Measurements from ENCODE around the gene ARNT2. TPM values are rescaled to one million over a fixed set of nuclear protein-coding genes. Genes with fewer than 3 reads are reported as not detected.

ARNT2 gene
- polyA plus RNA-seq, 1 of the 3 experiments (the other 2 are of a cell fraction), result 17.0 TPM

- no peak overlapping the region for H3K9ac ChIP-seq
- no peak overlapping the region for H2AFZ ChIP-seq (ENCODE audit: low read depth)
- H3K36me3 ChIP-seq (replicated peaks in 1 of 2; ENCODE audit: control insufficient read depth in 1 of 2, insufficient read depth in 2 of 2, low read length in 1 of 2), result peaks cover 0 to 5% of the 10 kb centered on the region in 2 experiments
- no peaks in the 10 kb centered on the region for H3K9me3 ChIP-seq
- no peak for DNase-seq
- no peaks in the 10 kb centered on the region for H3K27me3 ChIP-seq (ENCODE audit: insufficient read depth)
- H3K4me2 ChIP-seq, result no peak overlapping the region
- H3K4me3 ChIP-seq (ENCODE audit: low read depth in 2 of 2, low read length in 1 of 2), result no peak overlapping the region
- H4K20me1 ChIP-seq (ENCODE audit: insufficient read depth), result no peaks in the 10 kb centered on the region
- no peaks in the 10 kb centered on the region for H3K79me2 ChIP-seq (ENCODE audit: insufficient read depth)
- CTCF ChIA-PET, result interaction anchor here (1.1 to 1.6 kb wide), 3 partner anchors 313 to 507 kb away, joined by 3 to 5 read pairs (median 4); partner anchors contain the start of gene CEMIP
- POLR2A ChIA-PET, result no interaction called here
- 93% methylated on average over 8 of the region's 8 CpGs for WGBS (ENCODE audit: low lambda C conversion rate)
- TF ChIP-seq RFX5 (IDR thresholded peaks at IDR 0.05; ENCODE audit: low read length) (no peak), SMC3 (IDR thresholded peaks at IDR 0.05; ENCODE audit: low read depth, low read length) (no peak), ZBTB33 (IDR thresholded peaks at IDR 0.05; ENCODE audit: borderline replicate concordance, low read depth) (no peak), FOSL2 (IDR thresholded peaks at IDR 0.05; ENCODE audit: borderline replicate concordance, low read depth) (no peak), CHD2 (IDR thresholded peaks at IDR 0.05; ENCODE audit: low read length, partially characterized antibody) (no peak), MEF2A (IDR thresholded peaks at IDR 0.05; ENCODE audit: borderline replicate concordance, low read depth) (no peak), MAX (IDR thresholded peaks at IDR 0.05; ENCODE audit: low read depth) (no peak), POLR2AphosphoS5 (IDR thresholded peaks at IDR 0.05; ENCODE audit: low read depth, low read length) (no peak)
- no peak overlapping the region for H3K27ac ChIP-seq (ENCODE audit: low read depth in 2 of 2, low read length in 1 of 2)
- H3K9me2 ChIP-seq, result no peaks in the 10 kb centered on the region
- no peaks in the 10 kb centered on the region for H3F3A ChIP-seq (replicated peaks; ENCODE audit: insufficient read depth)
- H3K4me1 ChIP-seq (ENCODE audit: control insufficient read depth in 1 of 2, insufficient read depth in 2 of 2, low read depth in 1 of 2, low read length in 1 of 2), result peaks cover 0 to under 1% of the 10 kb centered on the region in 2 experiments; a peak in 1 of 4 replicates
Measured at GRCh38 chr15:80462836-80463512, 58.8 kb downstream of the ARNT2 start.

GRCh38 chr15:80464951-80465625 is 60.9 kb downstream of the ARNT2 start:
- DNase-seq, result no peak
- Histone ChIP-seq H3K4me2 (no peak overlapping the region), H3K9ac (no peak overlapping the region), H3K9me3 (no peaks in the 10 kb centered on the region), H3K4me1 (ENCODE audit: control insufficient read depth in 1 of 2, insufficient read depth in 2 of 2, low read depth in 1 of 2, low read length in 1 of 2) (peaks cover 0 to 18% of the 10 kb centered on the region in 2 experiments; a peak in 2 of 4 replicates), H3K27ac (ENCODE audit: low read depth in 2 of 2, low read length in 1 of 2) (no peak overlapping the region), H3K79me2 (ENCODE audit: insufficient read depth) (no peaks in the 10 kb centered on the region), H2AFZ (ENCODE audit: low read depth) (no peak overlapping the region), H3K4me3 (ENCODE audit: low read depth in 2 of 2, low read length in 1 of 2) (no peak overlapping the region), H3K27me3 (ENCODE audit: insufficient read depth) (no peaks in the 10 kb centered on the region), H3K9me2 (no peaks in the 10 kb centered on the region), H3F3A (replicated peaks; ENCODE audit: insufficient read depth) (no peaks in the 10 kb centered on the region), H3K36me3 (replicated peaks in 1 of 2; ENCODE audit: control insufficient read depth in 1 of 2, insufficient read depth in 2 of 2, low read length in 1 of 2) (peaks cover 0 to under 1% of the 10 kb centered on the region in 2 experiments), H4K20me1 (ENCODE audit: insufficient read depth) (no peaks in the 10 kb centered on the region)
- 95% methylated on average over 4 of the region's 4 CpGs for WGBS (ENCODE audit: low lambda C conversion rate)
- ChIA-PET CTCF (interaction anchor here (1.3 to 5.9 kb wide), 4 partner anchors 8 to 505 kb away, joined by 3 to 38 read pairs (median 6); no protein-coding TSS in a partner anchor), POLR2A (no interaction called here)
- TF ChIP-seq TCF12 (IDR thresholded peaks at IDR 0.05), result no peak
- TF ChIP-seq GATA2 (CRISPR knock-in tag; IDR thresholded peaks at IDR 0.05), result no peak
- no peak for TF ChIP-seq PBX3 (IDR thresholded peaks at IDR 0.05)
- TF ChIP-seq NRF1 (IDR thresholded peaks at IDR 0.05; ENCODE audit: low read depth, low read length), result no peak
- no peak for TF ChIP-seq FOXJ3 (CRISPR knock-in tag; IDR thresholded peaks at IDR 0.05)
- no peak for TF ChIP-seq GABPA (IDR thresholded peaks at IDR 0.05; ENCODE audit: low read depth)
